ENCODE data around the gene ACTR3C.
A peak's percentile ranks its signal among the peaks of the same experiment; 100 is the strongest.

Gene ACTR3C

DNA sequence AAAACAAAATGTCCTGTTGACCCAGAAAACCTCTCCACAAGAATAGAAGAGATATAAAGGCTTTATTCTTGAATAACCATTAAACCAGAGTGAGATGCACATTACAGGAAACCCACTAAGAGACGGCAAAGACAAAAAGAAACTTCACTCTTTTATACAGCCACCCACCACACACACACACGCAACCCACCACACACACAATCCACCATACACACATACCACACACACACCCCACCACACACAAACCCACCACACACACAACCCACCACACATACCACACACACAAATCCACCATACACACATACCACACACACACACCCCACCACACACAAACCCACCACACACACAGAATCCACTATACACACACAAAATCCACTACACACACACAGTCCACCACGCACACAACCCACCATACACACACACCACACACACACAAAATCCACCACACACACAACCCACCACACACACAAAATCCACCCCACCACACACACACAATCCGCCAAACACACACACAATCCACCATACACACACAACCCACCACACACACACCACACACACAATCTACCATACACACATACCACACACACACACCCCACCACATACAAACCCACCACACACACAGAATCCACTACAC lies 35.8 kb upstream of the ACTR3C start:
- no peak for DNase-seq

- DNase-seq: no peak
These were observed 35.1 kb upstream of the ACTR3C start for GRCh38 chr7:150358433-150358832.

DNA sequence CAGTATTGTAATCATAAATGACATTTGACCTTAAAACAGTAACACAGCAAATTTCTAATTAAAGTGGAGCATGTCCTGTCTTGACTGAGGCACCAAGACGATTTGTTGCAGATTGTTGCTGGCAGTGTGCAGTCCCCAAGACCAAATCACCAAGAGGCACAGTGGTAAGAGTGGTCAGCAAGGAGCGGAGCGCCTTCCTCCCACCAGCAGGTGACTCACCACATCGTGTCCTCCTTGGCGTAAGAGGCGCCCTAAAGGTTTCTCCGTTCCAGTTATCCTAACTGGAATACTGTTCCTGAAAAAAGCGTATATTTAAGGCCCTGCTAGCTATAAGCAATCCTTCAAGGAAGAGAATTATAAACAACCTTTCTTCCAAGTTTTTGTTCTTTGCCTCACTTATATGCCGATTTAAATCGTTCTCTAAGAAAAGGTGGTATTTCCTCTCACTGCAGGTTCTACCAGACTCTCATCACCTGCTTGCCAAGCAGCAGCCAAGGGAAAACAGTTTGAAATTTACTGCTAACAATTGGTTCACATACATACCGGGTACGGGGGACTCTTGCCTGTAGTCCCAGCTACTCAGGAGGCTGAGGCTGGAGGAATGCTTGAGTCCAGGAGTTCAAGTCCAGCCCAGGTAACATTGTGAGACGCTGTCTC lies 34.6 kb upstream of the ACTR3C start:
- DNase-seq: no peak

GRCh38 chr7:150357270-150357669 lies 33.9 kb upstream of the ACTR3C start:
- no peak for DNase-seq

DNA sequence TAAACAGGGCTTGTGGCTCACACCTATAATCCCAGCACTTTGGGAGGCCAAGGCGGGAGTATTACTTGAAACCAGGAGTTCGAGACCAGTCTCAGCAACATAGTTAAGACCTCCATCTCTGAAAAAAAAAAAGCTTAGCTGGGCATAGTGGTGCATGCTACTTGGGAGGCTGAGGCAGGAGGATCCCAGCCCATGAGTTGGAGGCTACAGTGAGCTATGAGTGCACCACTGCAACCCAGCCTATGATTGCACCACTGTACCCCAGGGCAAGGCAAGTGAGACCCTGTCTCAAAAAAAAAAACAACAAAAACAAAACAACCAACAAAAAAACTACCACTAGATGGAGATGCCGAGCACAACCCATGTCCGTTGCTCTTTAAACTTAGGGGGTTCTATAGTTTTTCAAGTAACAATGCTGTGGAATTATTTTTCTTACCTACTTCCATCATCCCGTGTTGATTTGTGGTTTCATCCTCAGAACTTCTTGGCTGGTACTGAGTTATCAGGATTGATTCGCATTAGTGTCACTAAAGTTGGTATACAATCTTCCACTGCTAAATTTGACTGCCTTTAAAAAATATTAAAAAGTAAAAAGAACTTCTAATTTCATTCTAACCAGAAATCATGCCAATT lies 33.0 kb upstream of the ACTR3C start:
- no peak for DNase-seq

DNA sequence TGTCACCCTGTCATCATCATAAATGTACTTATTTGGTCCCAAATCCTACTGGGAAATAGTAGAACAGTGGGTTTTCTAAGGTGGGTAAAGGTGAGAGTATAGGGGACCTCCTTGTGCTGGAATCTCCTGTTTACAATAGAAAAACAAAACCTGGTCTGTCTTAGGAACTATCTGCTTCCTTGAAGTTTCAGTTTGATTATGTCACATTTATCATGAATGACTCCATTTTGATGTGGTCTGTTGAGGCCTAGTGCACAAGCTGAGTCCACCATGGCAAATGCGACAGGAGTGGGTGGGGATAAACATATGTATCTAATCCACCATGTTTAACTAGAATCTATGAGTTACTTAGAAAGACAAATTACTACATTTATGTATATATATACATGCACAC lies 32.3 kb upstream of the ACTR3C start:
- no peak for DNase-seq

DNA sequence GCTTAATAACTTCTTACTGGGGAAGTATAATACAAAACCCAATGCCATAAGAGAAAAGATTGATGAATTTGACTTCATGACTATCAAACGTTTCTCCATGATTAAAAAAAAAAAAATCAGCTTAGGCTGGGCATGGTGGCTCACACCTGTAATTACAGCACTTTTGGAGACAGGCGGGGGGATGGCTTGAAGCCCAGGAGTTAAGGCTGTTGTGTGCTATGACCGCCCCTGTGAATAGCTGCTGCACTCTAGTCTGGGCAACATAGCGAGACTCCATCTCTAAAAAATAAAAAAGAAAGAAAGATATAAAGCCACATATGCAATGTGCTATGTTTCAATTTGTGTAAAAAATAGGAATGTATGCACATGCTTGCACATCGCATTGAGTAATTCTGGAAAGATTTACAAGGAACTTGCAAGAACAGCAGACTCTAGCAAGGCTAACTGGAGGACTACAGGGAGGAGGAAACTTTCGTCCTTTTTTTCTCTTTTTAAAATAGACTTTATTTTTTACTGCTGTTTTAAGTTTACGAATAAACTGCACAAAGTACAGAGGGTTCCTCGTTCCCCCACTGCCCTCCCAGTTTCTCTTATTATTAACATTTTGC lies 28.3 kb upstream of the ACTR3C start:
- no peak for DNase-seq

DNA sequence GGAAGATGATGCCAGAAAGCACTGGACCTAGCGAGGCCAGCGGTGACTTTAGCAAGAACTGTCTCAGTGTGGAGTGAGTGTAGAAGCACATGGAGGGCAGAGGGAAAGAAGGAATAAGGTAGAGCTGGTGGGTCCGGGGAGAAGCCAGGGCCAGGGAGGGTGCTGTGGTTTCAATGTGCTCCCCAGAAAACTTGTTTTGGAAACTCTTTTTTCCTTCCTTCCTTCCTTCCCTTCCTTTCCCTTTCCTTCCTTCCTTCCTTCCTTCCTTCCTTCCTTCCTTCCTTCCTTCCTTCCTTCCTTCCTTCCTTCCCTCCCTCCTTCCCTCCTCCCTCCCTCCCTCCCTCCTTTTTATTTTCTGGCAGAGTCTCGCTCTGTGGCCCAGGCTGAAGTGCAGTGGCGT lies 23.6 kb upstream of the ACTR3C start:
- DNase-seq: no peak

DNA sequence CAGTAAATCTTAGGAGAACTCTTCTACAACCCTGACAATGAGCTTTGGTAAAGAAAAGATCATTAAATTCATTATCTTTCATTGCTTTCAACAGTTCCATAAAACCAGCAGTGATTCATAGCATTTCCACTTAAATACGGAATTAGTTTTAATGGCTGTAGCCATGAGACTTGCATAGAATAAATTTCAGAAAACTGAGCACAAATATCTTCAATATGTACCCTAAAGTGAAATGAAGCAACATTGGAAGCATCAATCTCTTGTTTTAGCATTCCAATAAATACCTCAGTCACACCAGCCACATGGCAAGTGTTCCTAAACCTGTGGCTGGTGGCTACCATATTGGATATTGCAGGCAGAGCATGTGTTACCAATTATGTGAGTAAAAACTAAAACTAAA lies 21.7 kb upstream of the ACTR3C start:
- no peak for DNase-seq

DNA sequence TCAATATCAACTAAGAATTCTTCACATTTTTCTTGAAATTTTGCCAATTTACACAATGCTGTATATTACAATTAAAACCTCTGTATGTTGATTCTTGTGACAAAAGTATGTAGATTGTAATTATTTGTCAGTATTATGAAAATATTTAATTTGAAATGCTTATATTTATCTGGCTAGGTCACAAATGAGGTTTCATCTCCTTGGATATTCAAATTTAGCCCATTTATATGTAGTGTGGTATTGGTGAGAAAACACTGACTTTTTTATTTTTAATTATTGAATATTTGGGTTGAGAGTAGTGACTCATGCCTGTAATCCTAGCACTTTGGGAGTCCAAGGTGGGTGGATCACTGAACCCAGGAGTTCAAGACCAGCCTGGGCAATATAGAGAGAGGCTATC lies 21.0 kb upstream of the ACTR3C start:
- DNase-seq: no peak

DNA sequence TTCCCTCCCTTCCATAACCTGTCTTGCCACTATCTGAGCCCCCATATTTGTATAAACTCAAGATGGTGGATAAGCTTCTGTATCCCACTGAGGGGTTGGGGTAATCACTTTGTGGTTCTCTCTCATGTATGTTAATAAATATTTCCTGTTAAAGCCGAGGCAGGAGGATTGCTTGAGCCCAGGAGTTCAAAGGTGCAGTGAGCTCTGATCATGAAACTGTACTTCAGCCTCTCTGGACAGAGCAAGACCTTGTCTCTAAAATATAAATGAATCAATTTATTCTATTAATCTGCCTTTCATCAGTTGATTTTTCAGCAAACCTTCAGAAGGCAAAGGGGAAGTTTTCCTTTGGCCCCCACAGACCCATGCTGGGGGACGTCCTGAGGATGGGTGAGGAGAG lies 19.9 kb upstream of the ACTR3C start:
- no peak for DNase-seq

DNA sequence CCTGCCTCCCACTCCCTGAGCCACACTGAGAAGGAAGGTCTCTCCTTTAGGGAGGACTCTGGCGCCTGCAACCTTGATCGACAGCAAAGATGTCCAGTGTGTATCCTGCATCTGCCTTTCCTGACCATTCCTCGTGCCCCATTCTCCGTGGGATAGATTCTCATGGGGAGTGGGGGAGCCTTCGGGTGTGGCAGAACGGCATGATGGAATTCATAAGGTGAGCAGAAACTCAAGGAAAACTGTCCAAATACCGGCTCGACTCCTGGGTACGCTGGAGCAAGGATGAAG lies 18.7 kb upstream of the ACTR3C start:
- no peak for DNase-seq

GRCh38 chr7:150341263-150342120 lies 18.1 kb upstream of the ACTR3C start, which contains the start of gene RARRES2:
TSS of gene RARRES2 (minus strand) at chr7:150341629. CDS start at chr7:150340609, 1,020 bp downstream.
- DNase-seq: no peak

GRCh38 chr7:150340875-150341262 lies 17.5 kb upstream of the ACTR3C start:
- DNase-seq: no peak

DNA sequence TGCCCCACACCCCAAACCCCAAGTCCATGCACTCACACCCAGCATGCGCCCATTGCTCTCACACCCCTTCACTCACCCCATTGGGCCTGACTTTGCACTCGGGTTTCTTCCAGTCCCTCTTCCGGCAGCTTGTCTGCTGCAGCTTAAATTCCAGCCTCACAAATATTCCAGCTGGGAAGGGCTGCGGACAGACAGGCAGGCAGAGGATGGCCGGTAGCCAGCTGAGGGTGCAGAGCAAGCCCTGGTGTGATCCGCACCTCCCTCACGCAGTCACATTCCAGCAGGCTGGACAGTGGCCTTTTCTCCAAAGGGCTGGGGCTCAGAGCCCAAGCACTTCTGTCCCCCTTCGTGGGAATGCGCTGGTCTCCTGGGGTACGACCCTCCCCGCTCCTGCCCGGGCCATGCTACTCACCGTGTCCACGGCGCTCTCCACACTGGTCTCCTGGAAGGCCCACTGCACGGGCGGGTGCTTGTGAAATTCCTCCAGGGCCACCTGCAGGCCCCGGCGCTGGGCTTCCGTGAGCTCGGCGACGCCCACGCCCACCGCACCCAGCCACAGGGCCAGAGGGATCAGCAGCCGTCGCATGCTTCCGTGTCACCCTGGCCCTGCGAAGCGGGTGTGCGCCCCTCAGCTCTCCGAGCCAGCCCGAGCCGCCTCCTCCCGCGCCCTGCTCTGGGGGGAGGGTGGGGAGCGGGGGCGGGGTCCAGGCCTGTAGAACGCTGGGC lies 16.8 kb upstream of the ACTR3C start:
- peak; percentile 44 for DNase-seq

DNA sequence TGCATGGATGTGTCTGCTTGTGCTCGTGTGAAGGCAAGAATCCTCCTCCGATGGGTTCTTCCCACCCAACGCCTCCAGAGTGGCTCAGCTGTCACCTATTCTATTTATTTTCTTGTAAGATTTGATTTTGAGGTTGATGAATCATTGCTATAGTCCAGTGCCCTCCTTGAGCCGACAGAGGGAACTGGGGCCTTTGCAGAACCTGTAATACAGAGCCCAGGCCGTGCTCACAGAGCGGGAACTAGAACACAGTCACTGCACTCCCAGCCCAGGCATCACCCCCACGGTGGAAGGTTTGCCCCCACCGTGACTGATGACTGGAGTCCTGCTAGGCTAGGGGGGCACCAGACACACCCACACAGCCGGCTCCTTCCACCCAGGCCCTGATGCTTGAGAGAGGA lies 16.1 kb upstream of the ACTR3C start:
- no peak for DNase-seq

DNA sequence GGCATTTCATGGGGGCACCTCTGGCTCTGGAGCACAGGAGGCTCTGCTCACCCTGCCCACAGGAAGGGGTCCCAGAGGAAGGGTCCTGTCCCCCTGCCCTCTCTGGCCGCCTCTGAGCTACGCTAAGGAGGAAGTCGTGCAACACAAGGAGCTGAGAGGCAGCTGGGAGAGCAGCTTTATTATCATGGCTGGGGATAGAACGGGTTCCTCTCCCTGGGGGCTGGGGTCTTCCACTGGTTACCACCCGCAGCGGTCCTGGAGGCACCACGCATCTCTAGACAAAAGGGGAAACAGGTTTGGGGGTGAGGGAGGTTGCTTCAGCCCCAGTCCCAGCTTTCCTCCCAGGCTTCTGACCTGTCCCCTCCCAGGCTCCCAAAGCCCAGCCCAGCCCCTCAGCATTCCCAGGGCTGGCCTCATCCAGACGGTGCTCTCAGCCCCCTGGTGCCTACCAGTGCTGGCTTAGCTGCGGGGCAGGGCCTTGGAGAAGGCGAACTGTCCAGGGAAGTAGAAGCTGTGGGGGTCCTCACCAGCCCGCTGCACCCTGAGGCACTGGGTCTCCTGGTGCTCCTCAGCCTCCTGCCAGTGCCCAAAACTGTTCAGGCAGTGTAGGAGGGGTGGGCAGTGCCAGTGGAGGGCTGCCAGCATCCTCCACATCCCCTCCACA lies 15.0 kb upstream of the ACTR3C start:
- DNase-seq: no peak

DNA sequence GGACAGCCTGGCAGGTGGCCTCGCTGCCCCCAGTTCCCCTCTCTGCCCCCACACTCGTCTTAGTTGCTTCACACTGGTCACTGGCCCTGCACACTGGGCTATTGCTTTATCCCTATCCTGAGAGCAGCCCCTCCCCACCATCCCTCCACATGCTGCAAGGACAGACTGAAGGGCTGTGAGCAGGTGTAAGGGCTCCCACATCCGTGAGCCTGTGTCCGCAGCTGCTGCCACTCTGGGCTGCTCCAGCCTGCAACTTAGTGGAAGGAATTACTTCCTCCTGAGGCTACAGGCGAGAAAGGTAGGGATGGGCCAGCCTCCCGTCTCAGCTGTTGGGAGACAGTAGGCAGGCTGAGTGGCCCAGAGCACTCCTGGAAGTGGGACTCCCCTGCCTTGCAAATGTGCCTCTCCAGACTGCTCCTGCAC lies 14.3 kb upstream of the ACTR3C start:
- no peak for DNase-seq

DNA sequence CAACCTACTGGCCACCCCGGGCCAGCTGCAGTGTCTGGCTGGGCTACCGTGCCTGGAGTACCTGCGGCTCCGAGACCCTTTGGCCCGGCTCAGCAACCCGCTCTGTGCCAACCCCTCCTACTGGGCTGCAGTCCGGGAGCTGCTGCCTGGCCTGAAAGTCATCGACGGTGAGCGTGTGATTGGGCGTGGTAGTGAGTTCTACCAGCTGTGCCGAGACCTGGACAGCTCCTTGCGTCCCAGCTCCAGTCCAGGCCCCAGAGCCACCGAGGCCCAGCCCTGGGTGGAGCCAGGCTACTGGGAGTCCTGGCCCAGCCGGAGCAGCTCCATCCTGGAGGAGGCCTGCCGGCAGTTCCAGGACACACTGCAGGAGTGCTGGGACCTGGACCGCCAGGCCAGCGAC lies 13.8 kb upstream of the ACTR3C start:
- DNase-seq: no peak

GRCh38 chr7:150336746-150337145 lies 13.4 kb upstream of the ACTR3C start:
- no peak for DNase-seq

- DNase-seq: no peak
These were observed 12.4 kb upstream of the ACTR3C start for GRCh38 chr7:150335774-150336112.

DNA sequence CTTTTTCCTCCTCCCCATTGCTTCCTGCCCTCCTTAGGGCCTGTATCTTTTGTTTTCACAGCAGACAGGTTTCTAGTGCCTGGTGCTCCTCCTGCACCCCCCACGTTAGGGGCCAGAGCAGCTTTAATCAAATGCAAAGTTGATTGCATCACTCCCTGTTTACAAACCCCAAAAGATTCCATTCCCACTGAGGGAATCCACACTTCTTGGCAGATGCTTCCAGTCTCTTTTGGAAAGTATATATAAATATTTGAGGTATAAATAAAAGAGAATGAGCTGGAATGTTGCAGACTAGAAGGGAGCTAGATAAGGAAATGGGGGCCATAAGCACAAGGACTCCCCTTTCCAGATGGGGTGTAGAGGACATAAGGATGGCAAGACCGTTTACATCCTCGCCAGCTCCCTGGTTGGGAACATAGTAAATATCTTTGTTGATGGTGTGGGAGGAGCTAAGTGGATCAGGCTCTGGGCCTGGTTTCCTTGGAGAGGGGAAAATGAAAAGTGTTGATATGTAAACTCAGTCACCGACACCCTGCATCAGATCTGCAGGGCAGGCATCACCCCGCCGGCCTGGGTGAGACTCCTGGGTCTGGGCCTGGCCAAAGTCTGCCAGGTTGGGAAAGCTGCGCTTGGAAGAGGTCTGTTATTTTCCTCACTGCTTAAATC lies 11.9 kb upstream of the ACTR3C start:
- DNase-seq: peak; percentile 30
